ENCODE measurements around the gene PPP1CA.

Gene PPP1CA

DNA sequence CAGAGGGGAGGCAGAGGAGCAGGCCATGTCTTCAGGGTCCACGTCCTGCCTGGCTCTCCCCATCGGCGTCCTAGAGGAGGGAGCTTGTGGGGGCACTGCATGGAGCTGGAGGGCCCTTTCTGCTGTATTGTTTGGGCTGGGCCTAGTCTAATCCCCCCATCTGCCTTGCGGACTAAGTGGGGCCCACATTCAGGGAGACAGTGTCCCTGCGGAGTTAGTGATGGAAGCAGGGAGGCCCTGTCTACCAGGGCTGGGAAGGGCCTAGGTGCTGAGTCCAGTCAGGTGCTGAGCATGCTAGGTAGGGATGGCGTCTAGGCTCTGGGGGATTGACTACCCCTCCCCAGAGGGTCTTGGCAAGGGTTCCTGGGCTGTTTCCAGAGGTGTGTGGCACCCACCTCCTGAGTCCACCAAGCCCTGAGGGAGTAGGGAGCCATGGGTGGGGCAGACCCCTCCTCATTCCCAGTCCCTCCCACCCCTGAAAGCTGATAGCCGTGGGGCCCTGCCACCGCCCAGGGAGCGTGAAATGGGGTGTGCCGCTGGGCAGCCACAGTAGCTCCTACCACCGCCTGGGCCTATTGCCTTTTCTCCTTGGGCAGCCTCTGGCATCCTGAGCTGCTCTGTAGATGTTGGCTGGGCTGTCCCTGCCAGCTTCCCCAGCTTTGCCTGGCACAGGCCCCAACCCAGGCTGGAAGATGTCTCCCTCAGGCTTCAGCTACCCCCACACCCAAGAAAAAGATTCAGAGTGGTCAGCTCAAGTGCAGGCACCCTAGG is 46.5 kb downstream of the PPP1CA start:
- Histone ChIP-seq H3K9me3 (ENCODE audit: control insufficient read depth, insufficient read depth, low read length) (no peaks in the 10 kb centered on the region), H3K4me1 (ENCODE audit: control insufficient read depth, insufficient read depth, low read length) (peaks cover 8% of the 10 kb centered on the region; the same call in 1 of the 2 replicates), H3K4me3 (ENCODE audit: low read length) (no peak overlapping the region), H3K27me3 (ENCODE audit: control insufficient read depth, insufficient read depth, low read length) (no peaks in the 10 kb centered on the region), H3K36me3 (ENCODE audit: control insufficient read depth, insufficient read depth, low read length) (no peaks in the 10 kb centered on the region), H3K27ac (ENCODE audit: low read length) (no peak overlapping the region)
- WGBS (ENCODE audit: insufficient coverage, insufficient read length) = no CpG with 5 or more reads among the region's 11 CpGs
- no peak for DNase-seq (ENCODE audit: low read depth, low spot score)

- Histone ChIP-seq H3K4me3 (ENCODE audit: low read length) (peak overlapping the region; percentile 36; the same call in 1 of the 2 replicates), H3K27me3 (ENCODE audit: control insufficient read depth, insufficient read depth, low read length) (no peaks in the 10 kb centered on the region), H3K36me3 (ENCODE audit: control insufficient read depth, insufficient read depth, low read length) (no peaks in the 10 kb centered on the region), H3K27ac (ENCODE audit: low read length) (no peak overlapping the region), H3K9me3 (ENCODE audit: control insufficient read depth, insufficient read depth, low read length) (no peaks in the 10 kb centered on the region), H3K4me1 (ENCODE audit: control insufficient read depth, insufficient read depth, low read length) (peaks cover 8% of the 10 kb centered on the region; the same call in 1 of the 2 replicates)
- DNase-seq (ENCODE audit: low read depth, low spot score) = no peak
- WGBS (ENCODE audit: insufficient coverage, insufficient read length) = no CpG with 5 or more reads among the region's 8 CpGs
Measured at GRCh38 chr11:67354075-67355022, 47.3 kb downstream of the PPP1CA start.

DNA sequence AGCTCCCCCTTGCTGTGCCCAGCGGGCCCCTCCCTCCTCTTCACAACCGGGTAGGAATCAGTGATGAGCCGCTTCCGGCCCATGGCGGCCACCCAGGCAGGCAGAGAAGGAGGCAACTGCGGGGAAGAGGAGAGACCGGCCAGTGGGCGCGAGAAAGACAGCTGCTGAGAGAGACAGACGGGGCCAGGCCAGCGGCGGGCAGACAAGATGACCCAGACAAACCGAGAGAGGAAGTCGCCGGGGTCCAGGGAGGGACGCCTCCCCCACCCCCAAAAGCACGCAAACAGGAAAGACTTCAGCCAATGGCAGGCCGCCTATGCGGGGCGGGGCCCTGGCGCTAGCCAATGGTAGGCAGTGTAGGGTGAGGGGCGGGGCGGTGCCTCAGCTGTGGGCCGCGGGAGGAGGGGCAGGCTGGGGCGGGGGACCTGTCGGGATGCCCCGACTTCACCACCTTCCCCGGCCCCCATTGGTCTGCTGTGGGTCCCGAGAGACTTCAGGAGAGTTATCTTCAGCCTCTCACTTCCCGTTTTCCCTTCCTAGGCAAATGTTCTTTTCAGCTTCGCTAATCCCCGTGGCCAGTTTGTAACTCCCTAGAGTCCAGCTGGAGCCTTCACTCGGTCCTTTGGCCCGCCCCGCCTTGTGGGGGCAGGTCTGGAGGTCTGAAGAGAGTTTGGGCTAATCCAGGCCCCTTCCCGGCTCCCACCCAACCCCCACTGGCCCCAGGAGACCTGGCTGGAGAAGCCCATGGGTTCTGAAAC is 48.2 kb downstream of the PPP1CA start, which contains the start of gene POLD4:
POLD4 (minus strand) TSS at position 230 of the 758 bp plus-strand sequence; CDS start at position 83, 147 bp downstream.
- Histone ChIP-seq H3K4me1 (ENCODE audit: control insufficient read depth, insufficient read depth, low read length) (peaks cover 8% of the 10 kb centered on the region; the same call in 1 of the 2 replicates), H3K27me3 (ENCODE audit: control insufficient read depth, insufficient read depth, low read length) (no peaks in the 10 kb centered on the region), H3K9me3 (ENCODE audit: control insufficient read depth, insufficient read depth, low read length) (no peaks in the 10 kb centered on the region), H3K27ac (ENCODE audit: low read length) (no peak within 1 kb of the TSS), H3K4me3 (ENCODE audit: low read length) (peak within 1 kb of the TSS; percentile 68; the same call in 1 of the 2 replicates), H3K36me3 (ENCODE audit: control insufficient read depth, insufficient read depth, low read length) (no peaks in the 10 kb centered on the region)
- no CpG with 5 or more reads among the region's 37 CpGs for WGBS (ENCODE audit: insufficient coverage, insufficient read length)
- no peak for DNase-seq (ENCODE audit: low read depth, low spot score)

GRCh38 chr11:67352546-67353316 is 48.9 kb downstream of the PPP1CA start:
- peak overlapping the region; percentile 68; the same call in 1 of the 2 replicates for H3K4me3 ChIP-seq (ENCODE audit: low read length)
- DNase-seq (ENCODE audit: low read depth, low spot score) = no peak
- no peaks in the 10 kb centered on the region for H3K36me3 ChIP-seq (ENCODE audit: control insufficient read depth, insufficient read depth, low read length)
- H3K4me1 ChIP-seq (ENCODE audit: control insufficient read depth, insufficient read depth, low read length) = peaks cover 8% of the 10 kb centered on the region; the same call in 1 of the 2 replicates
- H3K27me3 ChIP-seq (ENCODE audit: control insufficient read depth, insufficient read depth, low read length) = no peaks in the 10 kb centered on the region
- no peaks in the 10 kb centered on the region for H3K9me3 ChIP-seq (ENCODE audit: control insufficient read depth, insufficient read depth, low read length)
- WGBS (ENCODE audit: insufficient coverage, insufficient read length) = no CpG with 5 or more reads among the region's 25 CpGs
- no peak overlapping the region for H3K27ac ChIP-seq (ENCODE audit: low read length)

- H3K4me3 ChIP-seq (ENCODE audit: low read length) = no peak overlapping the region
- WGBS (ENCODE audit: insufficient coverage, insufficient read length) = no CpG with 5 or more reads among the region's 11 CpGs
- no peaks in the 10 kb centered on the region for H3K9me3 ChIP-seq (ENCODE audit: control insufficient read depth, insufficient read depth, low read length)
- no peak for DNase-seq (ENCODE audit: low read depth, low spot score)
- H3K4me1 ChIP-seq (ENCODE audit: control insufficient read depth, insufficient read depth, low read length) = peaks cover 4% of the 10 kb centered on the region; the same call in 1 of the 2 replicates
- H3K36me3 ChIP-seq (ENCODE audit: control insufficient read depth, insufficient read depth, low read length) = no peaks in the 10 kb centered on the region
- no peaks in the 10 kb centered on the region for H3K27me3 ChIP-seq (ENCODE audit: control insufficient read depth, insufficient read depth, low read length)
- H3K27ac ChIP-seq (ENCODE audit: low read length) = no peak overlapping the region
Measured at GRCh38 chr11:67351275-67352005, 50.2 kb downstream of the PPP1CA start.

DNA sequence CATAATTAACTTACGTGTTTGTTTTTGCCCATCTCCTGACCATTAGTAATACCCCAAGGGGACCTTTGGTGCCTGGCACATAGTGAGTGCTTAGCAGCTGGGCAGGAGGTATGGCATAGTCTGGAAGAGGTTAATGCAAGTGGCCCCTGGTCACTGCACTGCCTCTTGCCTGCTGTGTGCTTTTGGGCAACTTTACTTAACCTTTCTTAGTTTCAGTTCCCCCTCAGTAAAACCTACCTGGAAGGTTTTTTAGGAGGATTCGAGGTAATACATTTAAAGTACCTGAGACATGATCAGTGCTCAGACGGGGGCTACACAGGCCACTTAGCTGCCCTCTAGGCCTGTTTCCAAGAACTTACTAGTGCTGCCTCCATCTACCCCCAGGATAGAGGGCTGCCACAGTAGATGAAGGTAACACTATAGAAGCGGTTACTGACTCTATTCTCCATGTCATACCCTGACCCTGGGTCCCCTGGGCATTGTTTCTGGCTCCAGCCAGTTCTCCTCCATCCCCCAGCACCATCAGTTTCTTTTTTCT is 51.7 kb downstream of the PPP1CA start:
- H3K9me3 ChIP-seq (ENCODE audit: control insufficient read depth, insufficient read depth, low read length) = no peaks in the 10 kb centered on the region
- DNase-seq (ENCODE audit: low read depth, low spot score) = no peak
- WGBS (ENCODE audit: insufficient coverage, insufficient read length) = no CpG with 5 or more reads among the region's 4 CpGs
- no peaks in the 10 kb centered on the region for H3K36me3 ChIP-seq (ENCODE audit: control insufficient read depth, insufficient read depth, low read length)
- no peaks in the 10 kb centered on the region for H3K27me3 ChIP-seq (ENCODE audit: control insufficient read depth, insufficient read depth, low read length)
- no peak overlapping the region for H3K27ac ChIP-seq (ENCODE audit: low read length)
- peaks cover 4% of the 10 kb centered on the region; the same call in 1 of the 2 replicates for H3K4me1 ChIP-seq (ENCODE audit: control insufficient read depth, insufficient read depth, low read length)
- no peak overlapping the region for H3K4me3 ChIP-seq (ENCODE audit: low read length)

DNA sequence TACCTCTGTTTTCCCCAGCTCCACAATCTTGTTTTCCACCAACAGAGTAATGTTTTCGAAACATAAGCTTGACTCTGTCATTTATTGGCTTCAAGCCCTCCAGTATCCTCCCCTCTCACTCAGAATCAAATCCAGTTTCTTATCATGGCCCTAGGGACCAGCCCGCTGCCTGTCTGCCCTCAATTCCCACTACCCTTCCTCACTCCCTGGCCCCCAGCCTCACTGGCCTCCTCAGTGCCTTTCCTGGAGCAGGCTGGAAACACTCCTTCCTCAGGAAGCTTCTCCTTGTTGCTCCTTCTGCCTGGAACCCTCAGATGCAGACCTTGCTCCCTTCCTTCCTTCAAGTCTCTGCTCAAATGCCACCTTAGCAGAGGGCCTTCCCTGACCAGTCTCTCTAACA is 52.2 kb downstream of the PPP1CA start:
- Histone ChIP-seq H3K27ac (ENCODE audit: low read length) (no peak overlapping the region), H3K36me3 (ENCODE audit: control insufficient read depth, insufficient read depth, low read length) (no peaks in the 10 kb centered on the region), H3K27me3 (ENCODE audit: control insufficient read depth, insufficient read depth, low read length) (no peaks in the 10 kb centered on the region), H3K9me3 (ENCODE audit: control insufficient read depth, insufficient read depth, low read length) (no peaks in the 10 kb centered on the region), H3K4me3 (ENCODE audit: low read length) (no peak overlapping the region), H3K4me1 (ENCODE audit: control insufficient read depth, insufficient read depth, low read length) (peaks cover 4% of the 10 kb centered on the region; the same call in 1 of the 2 replicates)
- whole genome bisulfite sequencing (ENCODE audit: insufficient coverage, insufficient read length) = no CpG with 5 or more reads among the region's 2 CpGs
- no peak for DNase-seq (ENCODE audit: low read depth, low spot score)

- H3K27ac ChIP-seq (ENCODE audit: low read length) = no peak overlapping the region
- no CpG with 5 or more reads among the region's 5 CpGs for WGBS (ENCODE audit: insufficient coverage, insufficient read length)
- H3K4me1 ChIP-seq (ENCODE audit: control insufficient read depth, insufficient read depth, low read length) = peaks cover 4% of the 10 kb centered on the region; the same call in 1 of the 2 replicates
- H3K36me3 ChIP-seq (ENCODE audit: control insufficient read depth, insufficient read depth, low read length) = no peaks in the 10 kb centered on the region
- H3K4me3 ChIP-seq (ENCODE audit: low read length) = no peak overlapping the region
- no peak for DNase-seq (ENCODE audit: low read depth, low spot score)
- no peaks in the 10 kb centered on the region for H3K9me3 ChIP-seq (ENCODE audit: control insufficient read depth, insufficient read depth, low read length)
- no peaks in the 10 kb centered on the region for H3K27me3 ChIP-seq (ENCODE audit: control insufficient read depth, insufficient read depth, low read length)
Measured at GRCh38 chr11:67349036-67349435, 52.6 kb downstream of the PPP1CA start.

Measured in iPS DF 6.9 (cell line).